CD4-positive, CD25-positive, alpha-beta regulatory T cell (primary cell): ENCODE data around the gene RGL1. TPM values are rescaled to one million over a fixed set of nuclear protein-coding genes. Genes with fewer than 3 reads are reported as not detected.
A peak's percentile ranks its signal among the peaks of the same experiment; 100 is the strongest.

Experiments used
- ATAC-seq, 2 donors: fragments of 150-1000 bp; cut with Tn5 transposase; one replicate each; pipeline ENCODE4 v1.10.0; 2021; ENCODE audit warnings: low read depth in 2 of 2, moderate number of reproducible peaks in 2 of 2, moderate library complexity in 1 of 2
- DNase-seq, 3 donors: peaks; one replicate each; pipeline versions ENCODE4 v3.0.0 to v3.0.0-alpha.2; 2012 to 2022; ENCODE audit warnings: mixed read lengths in 1 of 3
- H3K27ac ChIP-seq: one replicate; pipeline ENCODE4 v1.7.0; 2013; ENCODE audit warnings: mild to moderate bottlenecking, low read length; ENCODE audit not compliant: insufficient read depth, poor library complexity, severe bottlenecking
- H3K27me3 ChIP-seq: one replicate; pipeline ENCODE4 v1.7.0; 2013; ENCODE audit warnings: low read length; ENCODE audit not compliant: control insufficient read depth, insufficient read depth
- H3K36me3 ChIP-seq: one replicate; pipeline ENCODE4 v1.7.0; 2013; ENCODE audit warnings: mild to moderate bottlenecking, low read length, moderate library complexity; ENCODE audit not compliant: control insufficient read depth, insufficient read depth
- H3K4me1 ChIP-seq: 2 replicates; pipeline ENCODE4 v1.7.0; 2013; ENCODE audit warnings: mild to moderate bottlenecking, low read length; ENCODE audit not compliant: insufficient read depth, control insufficient read depth, poor library complexity, severe bottlenecking
- H3K4me3 ChIP-seq: one replicate; pipeline ENCODE4 v1.7.0; 2013; ENCODE audit warnings: low read depth, mild to moderate bottlenecking, low read length, moderate library complexity
- H3K9me3 ChIP-seq, 2 experiments: 1 replicate in 1 of 2; 2 replicates in 1 of 2; pipeline ENCODE4 v1.7.0; 2013; ENCODE audit warnings: low read length in 2 of 2, mild to moderate bottlenecking in 1 of 2, moderate library complexity in 1 of 2; ENCODE audit not compliant: control insufficient read depth in 2 of 2
- H3K27ac Mint-ChIP-seq, 3 donors: one replicate each; pipeline ENCODE4 v1.8.0; 2020 to 2022; ENCODE audit warnings: mild to moderate bottlenecking in 3 of 3, mixed read lengths in 3 of 3, moderate library complexity in 2 of 3
- H3K27me3 Mint-ChIP-seq: one replicate; pipeline ENCODE4 v1.8.0; 2022; ENCODE audit warnings: mild to moderate bottlenecking, mixed read lengths
- H3K36me3 Mint-ChIP-seq: one replicate; pipeline ENCODE4 v1.8.0; 2020; ENCODE audit warnings: mixed read lengths
- H3K4me1 Mint-ChIP-seq, 4 donors: one replicate each; pipeline ENCODE4 v1.8.0; 2020 to 2022; ENCODE audit warnings: mixed read lengths in 4 of 4, mild to moderate bottlenecking in 1 of 4
- H3K4me3 Mint-ChIP-seq, 4 donors: one replicate each; pipeline ENCODE4 v1.8.0; 2020 to 2022; ENCODE audit warnings: mild to moderate bottlenecking in 4 of 4, mixed read lengths in 4 of 4, moderate library complexity in 3 of 4
- H3K9me3 Mint-ChIP-seq, 7 donors: one replicate each; pipeline ENCODE4 v1.8.0; 2020 to 2022; ENCODE audit warnings: mixed read lengths in 7 of 7, mild to moderate bottlenecking in 3 of 7, moderate library complexity in 2 of 7
- polyA plus RNA-seq, 4 donors: library from polyadenylated mRNA; unstranded; fragments of 300-500 nt; fragmentation: Illumina TruSeq; gene quantifications; one replicate each; pipeline ENCODE4 v1.2.3, GENCODE V29; 2021
- total RNA-seq: library from RNA; stranded (reverse); gene quantifications from one replicate; pipeline ENCODE4 v1.2.3, GENCODE V29; 2022

The RGL1 gene
- total and polyA plus RNA-seq, 5 donors from 2014 or later, result 1.4 to 2.8 (median 1.9) TPM

- H3K4me3 ChIP-seq, result no peak overlapping the region
- H3K27ac Mint-ChIP-seq, result no peak overlapping the region
- no peaks in the 10 kb centered on the region for H3K4me1 ChIP-seq
- no peaks in the 10 kb centered on the region for H3K36me3 ChIP-seq
- H3K4me3 Mint-ChIP-seq, result no peak overlapping the region
- H3K9me3 Mint-ChIP-seq, result peaks cover 0 to 4% (median 0%) of the 10 kb centered on the region in 7 donors
- peaks cover 12% of the 10 kb centered on the region for H3K27me3 Mint-ChIP-seq
- H3K9me3 ChIP-seq, result no peaks in the 10 kb centered on the region
- DNase-seq (no peak), ATAC-seq (no peak)
- H3K36me3 Mint-ChIP-seq, result no peaks in the 10 kb centered on the region
- H3K4me1 Mint-ChIP-seq, result no peaks in the 10 kb centered on the region
- no peak overlapping the region for H3K27ac ChIP-seq
- peaks cover 2% of the 10 kb centered on the region for H3K27me3 ChIP-seq
These were observed 9.3 kb downstream of the RGL1 start for GRCh38 chr1:183814121-183814681.

DNA sequence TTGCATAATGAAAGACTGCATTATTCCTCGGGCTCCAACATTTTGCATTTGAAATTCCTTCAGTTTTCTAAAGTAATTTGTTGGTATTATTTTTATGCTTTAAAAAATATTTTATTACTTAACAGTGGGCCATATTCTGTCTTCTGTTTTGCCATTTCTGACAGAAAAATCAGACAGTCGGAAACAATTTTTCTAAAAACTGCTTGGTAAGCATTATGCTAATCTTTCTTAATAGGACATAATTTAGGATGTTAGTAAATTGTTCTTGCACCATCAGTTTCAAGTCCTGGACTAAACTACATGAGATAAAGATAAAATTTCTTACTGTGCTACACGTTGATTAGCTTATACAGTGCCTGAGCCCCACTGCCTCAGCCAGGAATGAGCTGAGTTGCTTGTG, 11.2 kb downstream of the RGL1 start:
- Mint-ChIP-seq H3K4me3 (no peak overlapping the region), H3K36me3 (no peaks in the 10 kb centered on the region), H3K9me3 (peaks cover 0 to 4% (median 0%) of the 10 kb centered on the region in 7 donors), H3K27me3 (no peaks in the 10 kb centered on the region), H3K4me1 (no peaks in the 10 kb centered on the region), H3K27ac (no peak overlapping the region)
- no peaks in the 10 kb centered on the region for H3K36me3 ChIP-seq
- no peak for DNase-seq
- no peaks in the 10 kb centered on the region for H3K4me1 ChIP-seq
- H3K27ac ChIP-seq, result no peak overlapping the region
- H3K27me3 ChIP-seq, result peaks cover 2% of the 10 kb centered on the region
- no peak for ATAC-seq
- H3K9me3 ChIP-seq, result no peaks in the 10 kb centered on the region
- no peak overlapping the region for H3K4me3 ChIP-seq

DNA sequence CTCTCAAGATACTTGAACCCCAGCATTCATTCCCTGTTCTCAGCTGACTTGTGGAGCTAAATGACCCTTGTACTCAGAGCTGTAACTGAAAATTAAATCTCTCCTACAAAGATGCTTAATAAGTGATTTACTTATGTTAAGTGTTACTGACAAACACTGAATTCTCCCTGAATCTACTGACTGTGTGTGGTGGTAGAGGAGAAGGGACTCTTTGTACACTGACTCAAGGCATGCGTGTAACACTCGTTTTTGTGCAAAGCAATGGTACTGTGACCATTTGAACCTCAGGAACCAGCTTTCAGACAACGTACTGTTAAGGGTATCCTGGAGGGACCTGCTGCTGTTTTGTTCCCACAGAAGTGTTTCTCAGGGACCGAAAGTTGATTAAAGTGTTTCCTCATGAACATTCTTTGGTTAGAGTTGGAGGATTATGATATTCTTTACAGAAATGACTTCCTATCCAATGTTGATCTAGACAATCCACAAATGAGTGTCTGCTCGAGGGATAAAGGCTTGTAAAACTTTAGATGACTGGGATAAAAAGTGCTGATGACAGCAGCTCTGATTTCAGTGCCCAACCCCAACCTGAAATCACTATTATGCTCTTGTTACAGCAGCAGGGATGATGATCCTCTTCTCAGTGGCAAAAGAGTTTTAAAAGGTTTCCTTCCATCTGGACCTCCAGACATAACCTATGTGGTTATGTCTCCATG, 12.8 kb downstream of the RGL1 start:
- no peak for DNase-seq
- H3K27ac ChIP-seq, result no peak overlapping the region
- no peaks in the 10 kb centered on the region for H3K27me3 ChIP-seq
- H3K4me1 ChIP-seq, result no peaks in the 10 kb centered on the region
- ATAC-seq, result no peak
- Mint-ChIP-seq H3K36me3 (no peaks in the 10 kb centered on the region), H3K4me1 (no peaks in the 10 kb centered on the region), H3K27ac (peak overlapping the region in 1 of 3 donors; percentile 26), H3K4me3 (no peak overlapping the region), H3K27me3 (no peaks in the 10 kb centered on the region), H3K9me3 (peaks cover 0 to 4% (median 0%) of the 10 kb centered on the region in 7 donors)
- H3K36me3 ChIP-seq, result no peaks in the 10 kb centered on the region
- no peak overlapping the region for H3K4me3 ChIP-seq
- H3K9me3 ChIP-seq, result no peaks in the 10 kb centered on the region

- Histone ChIP-seq H3K27me3 (no peaks in the 10 kb centered on the region), H3K4me3 (no peak overlapping the region), H3K27ac (no peak overlapping the region), H3K36me3 (no peaks in the 10 kb centered on the region), H3K9me3 (no peaks in the 10 kb centered on the region), H3K4me1 (no peaks in the 10 kb centered on the region)
- H3K9me3 Mint-ChIP-seq, result no peaks in the 10 kb centered on the region
- no peak overlapping the region for H3K27ac Mint-ChIP-seq
- ATAC-seq, result no peak
- H3K4me1 Mint-ChIP-seq, result no peaks in the 10 kb centered on the region
- H3K36me3 Mint-ChIP-seq, result no peaks in the 10 kb centered on the region
- no peaks in the 10 kb centered on the region for H3K27me3 Mint-ChIP-seq
- DNase-seq, result no peak
- H3K4me3 Mint-ChIP-seq, result no peak overlapping the region
These were observed 14.1 kb downstream of the RGL1 start for GRCh38 chr1:183819059-183819458.

GRCh38 chr1:183821309-183821888, 16.5 kb downstream of the RGL1 start:
- DNase-seq (no peak), ATAC-seq (no peak)
- Mint-ChIP-seq H3K36me3 (no peaks in the 10 kb centered on the region), H3K27me3 (no peaks in the 10 kb centered on the region), H3K4me3 (no peak overlapping the region), H3K27ac (no peak overlapping the region), H3K9me3 (no peaks in the 10 kb centered on the region), H3K4me1 (no peaks in the 10 kb centered on the region)
- no peaks in the 10 kb centered on the region for H3K9me3 ChIP-seq
- H3K4me1 ChIP-seq, result no peaks in the 10 kb centered on the region
- H3K4me3 ChIP-seq, result no peak overlapping the region
- H3K27me3 ChIP-seq, result no peaks in the 10 kb centered on the region
- no peaks in the 10 kb centered on the region for H3K36me3 ChIP-seq
- no peak overlapping the region for H3K27ac ChIP-seq

GRCh38 chr1:183821889-183822611, 17.1 kb downstream of the RGL1 start:
- H3K4me3 Mint-ChIP-seq, result no peak overlapping the region
- no peaks in the 10 kb centered on the region for H3K9me3 Mint-ChIP-seq
- Histone ChIP-seq H3K4me3 (no peak overlapping the region), H3K36me3 (no peaks in the 10 kb centered on the region), H3K27me3 (no peaks in the 10 kb centered on the region), H3K4me1 (no peaks in the 10 kb centered on the region), H3K9me3 (no peaks in the 10 kb centered on the region), H3K27ac (no peak overlapping the region)
- no peaks in the 10 kb centered on the region for H3K4me1 Mint-ChIP-seq
- DNase-seq (no peak), ATAC-seq (no peak)
- H3K27ac Mint-ChIP-seq, result no peak overlapping the region
- H3K27me3 Mint-ChIP-seq, result no peaks in the 10 kb centered on the region
- no peaks in the 10 kb centered on the region for H3K36me3 Mint-ChIP-seq

DNA sequence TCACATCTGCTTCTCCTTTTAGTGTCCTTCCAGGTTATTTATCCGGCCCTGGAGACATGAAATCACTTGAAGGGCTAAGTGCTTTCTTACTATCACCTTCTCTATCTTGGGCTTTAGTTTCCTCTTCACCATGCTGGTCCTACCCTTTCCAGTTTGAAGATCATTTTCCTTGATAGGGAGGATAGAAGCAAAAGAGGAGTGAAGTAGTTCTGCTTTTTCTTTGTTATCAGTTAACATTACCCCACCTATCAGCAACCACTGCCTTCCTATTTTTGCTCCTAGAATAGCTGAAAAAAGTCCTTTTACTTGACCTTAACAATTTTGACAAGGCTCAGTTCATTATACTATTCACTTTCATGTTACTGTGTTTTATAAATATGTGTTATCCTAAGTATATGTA, 19.4 kb downstream of the RGL1 start:
- Histone ChIP-seq H3K27ac (no peak overlapping the region), H3K4me1 (no peaks in the 10 kb centered on the region), H3K4me3 (no peak overlapping the region), H3K27me3 (no peaks in the 10 kb centered on the region), H3K9me3 (no peaks in the 10 kb centered on the region), H3K36me3 (no peaks in the 10 kb centered on the region)
- Mint-ChIP-seq H3K27me3 (no peaks in the 10 kb centered on the region), H3K36me3 (no peaks in the 10 kb centered on the region), H3K4me1 (no peaks in the 10 kb centered on the region), H3K27ac (no peak overlapping the region), H3K9me3 (no peaks in the 10 kb centered on the region), H3K4me3 (no peak overlapping the region)
- DNase-seq (no peak), ATAC-seq (no peak)
